Sigmoid colon (tissue), 7 donors: ENCODE results near the gene ABCD2. TPM values are rescaled to one million over a fixed set of nuclear protein-coding genes. Genes with fewer than 3 reads are reported as not detected.
"Not testable (repeated sequence)": the region's sequence is repeated elsewhere in the genome, so short reads cannot be mapped to it uniquely, and the experiment has no call there.

Experiments used
- DNase-seq: peaks from one replicate; pipeline ENCODE4 v3.0.0-alpha.2; 2019
- H3K27ac ChIP-seq, 4 donors: fragments of 200-600 bp; sonication (generic); one replicate each; pipeline ENCODE4 v1.5.1; 2016 to 2019; ENCODE audit warnings: mild to moderate bottlenecking in 1 of 4
- H3K27me3 ChIP-seq, 3 donors: fragments of 200-600 bp; sonication (generic); one replicate each; pipeline ENCODE4 v1.5.1; 2019; ENCODE audit warnings: mild to moderate bottlenecking in 1 of 3
- H3K36me3 ChIP-seq, 4 donors: fragments of 200-600 bp; sonication (generic); one replicate each; pipeline ENCODE4 v1.5.1; 2016 to 2019
- H3K4me1 ChIP-seq, 4 donors: fragments of 200-600 bp; sonication (generic); one replicate each; pipeline ENCODE4 v1.5.1; 2017 to 2019
- H3K4me3 ChIP-seq, 4 donors: fragments of 200-600 bp; sonication (generic); one replicate each; pipeline ENCODE4 v1.5.1; 2017 to 2019; ENCODE audit warnings: mild to moderate bottlenecking in 2 of 4, moderate library complexity in 1 of 4
- H3K9me3 ChIP-seq, 4 donors: fragments of 200-600 bp in 3 of 4; sonication (generic) in 3 of 4; one replicate each; pipeline versions ENCODE4 v1.5.1 to v1.6.1; 2013 to 2019
- CTCF ChIP-seq, 4 experiments: fragments of 450-650 bp in 3 of 4; fragments of 200-600 bp in 1 of 4; IDR thresholded peaks; one replicate each; pipeline ENCODE4 v1.5.1; 2016 to 2019; ENCODE audit warnings: antibody characterized with exemption in 4 of 4, mild to moderate bottlenecking in 3 of 4, moderate library complexity in 2 of 4
- EP300 ChIP-seq, 4 donors: sonication (generic); formaldehyde crosslinking; IDR thresholded peaks; one replicate each; pipeline ENCODE4 v1.6.1; 2017; ENCODE audit warnings: antibody characterized with exemption in 4 of 4
- POLR2A ChIP-seq, 2 donors: fragments of 450-650 bp; IDR thresholded peaks; one replicate each; pipeline ENCODE4 v1.6.1; 2016; ENCODE audit warnings: antibody characterized with exemption in 2 of 2, mild to moderate bottlenecking in 2 of 2, moderate library complexity in 2 of 2
- POLR2AphosphoS5 ChIP-seq, 4 donors: sonication (generic); formaldehyde crosslinking; IDR thresholded peaks; one replicate each; pipeline ENCODE4 v1.6.1; 2017; ENCODE audit warnings: antibody characterized with exemption in 4 of 4
- WGBS, 2 donors: extraction: QIAGEN DNeasy Blood & Tissue Kit; methylation state at CpG; one replicate each; pipeline ENCODE4 v1.1.7; 2013; 5-methylcytosine and 5-hydroxymethylcytosine counted together
- intact Hi-C: fragments of 100-400 bp; cut with DNase I; formaldehyde crosslinking; loops from one replicate; pipeline ENCODE4 v1.15.1; 2023
- polyA plus RNA-seq, 3 donors: library from polyadenylated mRNA; stranded (reverse); fragments of 200-250 nt; gene quantifications; one replicate each; pipeline ENCODE4 v1.2.3, GENCODE V29; 2013
- total RNA-seq, 4 donors: library from RNA; depleted of rRNA; stranded (reverse); fragments of >200 nt; gene quantifications; one replicate each; pipeline ENCODE4 v1.1.0, GENCODE V29; 2016
- donor health status: healthy with polysubstance abuse.
- donor health status: Bipolar disorder and iron deficiency.
- donor health status: healthy.

ABCD2 gene
- total and polyA plus RNA-seq, 7 donors = 0.49 to 2.9 (median 0.68) TPM; not detected in 2

GRCh38 chr12:39626033-39626814 lies 6.6 kb upstream of the ABCD2 start:
- DNase-seq = no peak
- no peaks in the 10 kb centered on the region for H3K27me3 ChIP-seq
- no peak overlapping the region for H3K4me3 ChIP-seq
- no peak overlapping the region for H3K27ac ChIP-seq
- H3K36me3 ChIP-seq = no peaks in the 10 kb centered on the region
- intact Hi-C loops = no loop called here
- TF ChIP-seq POLR2A (IDR thresholded peaks at IDR 0.05) (no peak), POLR2AphosphoS5 (IDR thresholded peaks at IDR 0.05) (no peak), EP300 (IDR thresholded peaks at IDR 0.05) (no peak), CTCF (IDR thresholded peaks at IDR 0.05) (no peak)
- H3K9me3 ChIP-seq = no peaks in the 10 kb centered on the region
- H3K4me1 ChIP-seq = peaks cover 0 to under 1% (median 0%) of the 10 kb centered on the region in 4 donors
- WGBS, 2 donors = 90 to 91% methylated on average over 20 of the region's 20 CpGs

- Histone ChIP-seq H3K4me1 (peaks cover 0 to 15% (median 5%) of the 10 kb centered on the region in 4 donors), H3K36me3 (no peaks in the 10 kb centered on the region), H3K27me3 (no peaks in the 10 kb centered on the region), H3K9me3 (no peaks in the 10 kb centered on the region), H3K27ac (no peak overlapping the region), H3K4me3 (no peak overlapping the region)
- intact Hi-C loops = no loop called here
- 75 to 92% methylated on average over 1 of the region's 1 CpG for WGBS, 2 donors
- TF ChIP-seq EP300 (IDR thresholded peaks at IDR 0.05) (no peak), CTCF (IDR thresholded peaks at IDR 0.05) (no peak), POLR2A (IDR thresholded peaks at IDR 0.05) (no peak), POLR2AphosphoS5 (IDR thresholded peaks at IDR 0.05) (no peak)
- DNase-seq = no peak
Observed at GRCh38 chr12:39623919-39624318, 4.3 kb upstream of the ABCD2 start.

GRCh38 chr12:39623160-39623559 lies 3.6 kb upstream of the ABCD2 start:
- WGBS, 2 donors = 89 to 92% methylated on average over 10 of the region's 10 CpGs
- H3K27me3 ChIP-seq, H3K27ac ChIP-seq, intact Hi-C loops, DNase-seq, H3K36me3 ChIP-seq, H3K9me3 ChIP-seq, H3K4me3 ChIP-seq: not testable (repeated sequence)
- H3K4me1 ChIP-seq = peaks cover 0 to 20% (median 9%) of the 10 kb centered on the region in 4 donors

GRCh38 chr12:39622306-39622705 lies 2.7 kb upstream of the ABCD2 start:
- intact Hi-C loops = no loop called here
- H3K4me1 ChIP-seq = peaks cover 0 to 25% (median 10%) of the 10 kb centered on the region in 4 donors
- 40 to 57% methylated on average over 1 of the region's 1 CpG for WGBS, 2 donors
- H3K27ac ChIP-seq = no peak overlapping the region
- no peaks in the 10 kb centered on the region for H3K36me3 ChIP-seq
- H3K27me3 ChIP-seq = no peaks in the 10 kb centered on the region
- TF ChIP-seq POLR2AphosphoS5 (IDR thresholded peaks at IDR 0.05) = no peak
- no peak for TF ChIP-seq CTCF (IDR thresholded peaks at IDR 0.05)
- TF ChIP-seq EP300 (IDR thresholded peaks at IDR 0.05) = no peak
- TF ChIP-seq POLR2A (IDR thresholded peaks at IDR 0.05) = no peak
- no peak for DNase-seq
- no peak overlapping the region for H3K4me3 ChIP-seq
- H3K9me3 ChIP-seq = no peaks in the 10 kb centered on the region

GRCh38 chr12:39621670-39622069 lies 2.1 kb upstream of the ABCD2 start:
- H3K4me3 ChIP-seq = no peak overlapping the region
- H3K36me3 ChIP-seq = no peaks in the 10 kb centered on the region
- H3K27me3 ChIP-seq = no peaks in the 10 kb centered on the region
- no peak for DNase-seq
- TF ChIP-seq CTCF (IDR thresholded peaks at IDR 0.05) = no peak
- no peak for TF ChIP-seq POLR2AphosphoS5 (IDR thresholded peaks at IDR 0.05)
- no peak for TF ChIP-seq POLR2A (IDR thresholded peaks at IDR 0.05)
- H3K4me1 ChIP-seq = peaks cover 0 to 30% (median 10%) of the 10 kb centered on the region in 4 donors
- intact Hi-C loops = no loop called here
- H3K9me3 ChIP-seq = no peaks in the 10 kb centered on the region
- H3K27ac ChIP-seq = no peak overlapping the region
